CD4-positive, alpha-beta T cell treated with Interleukin-21 for 1 hour (primary cell): ENCODE data around the gene ZNF777.

Experiments
- DNase-seq: peaks from one replicate; pipeline ENCODE4 v3.0.0-alpha.2; 2020

ZNF777 gene

DNA sequence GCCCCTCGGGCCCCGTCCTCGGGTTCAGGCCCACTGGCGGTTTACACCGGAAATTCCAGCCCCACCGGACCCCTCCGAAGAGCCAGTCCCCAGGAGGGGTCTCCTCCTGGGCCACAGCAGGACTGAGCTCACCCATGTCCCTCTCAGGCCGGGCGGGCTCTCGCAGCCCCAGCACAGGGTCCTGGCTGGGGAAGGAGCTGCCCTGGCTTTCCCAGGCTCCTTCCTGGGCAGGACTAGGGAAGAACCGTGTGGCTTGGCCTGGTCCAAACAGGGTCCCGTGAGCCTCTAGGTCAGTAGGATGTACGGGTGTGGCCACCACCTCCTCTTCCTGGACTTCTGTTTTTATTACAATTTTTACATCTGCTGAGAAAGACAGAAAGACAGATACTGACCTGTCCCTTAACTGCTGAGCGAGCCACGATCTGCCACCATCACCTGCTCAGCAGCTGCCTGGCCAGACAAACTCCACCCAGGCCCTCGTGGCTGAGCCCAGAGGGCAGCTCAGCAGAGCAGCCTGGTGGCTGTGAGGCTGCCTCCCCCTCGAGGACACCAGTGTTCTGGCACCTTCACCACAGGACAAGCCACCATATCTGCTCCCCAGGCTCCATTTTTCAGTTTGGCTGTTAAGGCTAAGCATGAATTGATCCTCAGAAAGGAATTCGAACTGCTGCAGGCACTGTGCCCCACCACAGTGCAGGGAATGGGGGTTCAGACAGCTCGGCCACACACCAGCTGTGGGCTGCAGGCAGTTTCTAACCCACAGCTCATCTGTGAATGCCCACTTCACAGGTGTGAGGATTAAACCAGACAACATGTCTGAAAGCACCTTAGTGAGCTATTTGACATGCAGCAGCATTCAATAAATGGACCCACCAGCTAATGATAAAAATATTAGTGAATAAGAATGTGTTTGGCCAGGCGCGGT, 14.5 kb upstream of the ZNF777 start:
- no peak for DNase-seq

DNA sequence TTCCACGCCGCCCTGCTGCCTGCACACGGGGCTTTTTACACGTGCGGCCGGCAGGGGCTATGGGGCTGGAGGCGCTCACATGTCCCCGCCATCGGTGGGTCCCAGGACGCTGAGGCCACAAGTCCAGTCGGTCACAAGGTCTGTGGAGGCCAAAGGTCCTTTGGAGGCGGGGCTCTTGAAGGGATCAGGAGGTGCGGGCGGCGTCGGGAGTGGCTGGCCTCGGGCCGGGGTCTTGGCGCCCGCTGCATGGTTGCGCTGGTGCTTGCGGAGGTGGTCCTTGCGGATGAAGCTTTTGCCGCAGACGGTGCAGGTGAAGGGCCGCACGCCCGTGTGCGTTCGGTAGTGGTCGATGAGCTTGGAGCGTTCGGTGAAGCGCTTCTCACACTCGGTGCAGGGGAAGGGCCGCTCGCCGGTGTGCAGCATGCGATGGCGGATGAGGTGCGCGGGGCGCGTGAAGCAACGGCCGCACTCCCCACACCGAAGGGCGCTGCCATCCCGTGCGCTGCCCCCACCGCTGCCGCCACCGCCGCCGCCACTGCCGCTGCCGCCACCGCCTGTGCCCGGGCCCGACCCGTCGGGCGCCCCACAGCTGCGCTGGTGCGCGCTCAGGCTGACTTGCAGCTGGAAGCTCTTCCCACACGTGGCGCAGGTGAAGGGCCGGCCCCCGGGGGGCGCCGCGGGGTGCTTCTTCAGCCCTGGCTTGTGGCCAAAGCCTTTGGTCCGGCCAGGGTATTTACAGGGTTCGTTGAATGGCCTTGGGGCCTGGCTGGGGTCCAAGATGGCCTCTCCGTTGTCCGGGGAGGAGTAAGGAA, 13.7 kb upstream of the ZNF777 start:
- no peak for DNase-seq

- no peak for DNase-seq
These were observed 12.4 kb upstream of the ZNF777 start for GRCh38 chr7:149473251-149473650.

DNA sequence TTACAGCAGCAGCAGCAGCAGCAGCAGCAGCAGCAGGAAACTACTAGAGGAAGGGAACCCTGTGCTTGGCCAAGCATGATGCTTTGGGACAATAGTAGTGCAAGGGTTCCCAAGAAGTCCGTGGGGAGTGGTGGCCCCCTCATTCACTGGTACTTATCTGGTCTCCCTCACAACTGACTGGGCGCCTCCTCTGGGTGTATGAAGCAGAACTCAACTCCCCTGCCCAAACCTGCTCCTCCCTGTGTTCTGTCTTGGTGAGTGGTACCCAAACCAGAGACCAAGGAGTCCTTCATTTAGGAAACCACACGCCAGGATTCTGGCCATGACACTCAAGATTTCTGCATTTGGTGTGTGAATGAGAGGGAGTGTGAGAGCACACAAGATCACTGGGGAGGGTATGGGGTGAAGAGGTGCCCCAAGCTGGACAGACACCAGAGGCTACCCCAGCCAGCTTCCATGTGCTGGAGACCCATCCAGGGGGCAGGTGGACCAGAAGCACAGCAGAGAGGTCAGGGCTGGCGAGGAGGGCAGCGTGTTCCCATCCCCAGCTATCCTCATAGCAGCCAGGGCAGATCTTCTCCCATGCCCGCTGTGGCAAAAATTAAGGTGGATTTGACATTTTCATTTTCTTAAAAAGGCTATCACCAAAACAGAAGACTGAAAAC, 10.6 kb upstream of the ZNF777 start:
- no peak for DNase-seq

DNA sequence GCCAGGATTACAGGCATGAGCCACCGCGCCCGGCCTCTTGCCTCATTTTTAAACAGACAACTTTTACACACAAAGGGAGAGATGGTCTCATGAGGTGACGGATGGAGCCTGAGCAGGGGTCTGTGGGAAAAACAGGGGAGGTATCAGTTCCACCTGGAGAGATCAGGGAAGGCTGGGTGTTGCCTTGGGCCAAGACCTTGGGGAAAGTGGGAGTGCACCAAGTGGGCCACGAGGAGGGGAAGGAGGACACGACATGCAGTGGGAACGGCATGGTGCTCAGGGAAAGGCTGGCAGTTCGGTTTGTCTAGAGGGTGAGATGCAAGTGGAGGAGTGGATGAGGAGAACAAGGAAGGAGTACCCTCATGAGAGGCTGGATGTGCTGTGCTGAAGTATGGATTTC, 8.9 kb upstream of the ZNF777 start:
- no peak for DNase-seq

GRCh38 chr7:149468208-149468607, 7.3 kb upstream of the ZNF777 start:
- no peak for DNase-seq

DNA sequence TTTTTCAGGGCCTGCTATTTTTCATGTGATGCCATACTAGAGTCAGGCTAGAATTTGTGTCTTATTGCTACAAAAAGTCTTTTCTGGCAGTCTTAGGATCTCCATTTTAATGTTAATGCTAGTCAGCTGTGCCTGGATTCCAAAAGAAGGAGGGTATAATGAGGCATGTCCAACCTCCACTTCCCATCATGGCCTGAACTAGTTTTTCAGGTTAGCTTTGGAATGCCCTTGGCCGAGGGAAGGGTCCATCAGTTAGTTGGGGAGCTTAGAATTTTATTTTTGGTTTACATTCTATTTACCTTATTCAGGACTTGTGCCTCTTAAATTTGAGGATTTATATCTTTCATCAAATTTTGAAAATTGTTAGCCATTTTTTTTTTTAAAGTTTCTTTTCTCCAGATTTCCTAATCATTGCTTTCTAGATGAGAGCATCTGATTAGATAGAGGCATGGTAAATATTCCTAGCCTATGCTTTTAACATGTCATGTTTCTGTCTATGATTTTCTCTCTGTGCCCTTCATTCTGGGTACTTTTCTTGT, 6.5 kb upstream of the ZNF777 start:
- DNase-seq: no peak

- DNase-seq: no peak
These were observed 5.5 kb upstream of the ZNF777 start for GRCh38 chr7:149466364-149466763.

DNA sequence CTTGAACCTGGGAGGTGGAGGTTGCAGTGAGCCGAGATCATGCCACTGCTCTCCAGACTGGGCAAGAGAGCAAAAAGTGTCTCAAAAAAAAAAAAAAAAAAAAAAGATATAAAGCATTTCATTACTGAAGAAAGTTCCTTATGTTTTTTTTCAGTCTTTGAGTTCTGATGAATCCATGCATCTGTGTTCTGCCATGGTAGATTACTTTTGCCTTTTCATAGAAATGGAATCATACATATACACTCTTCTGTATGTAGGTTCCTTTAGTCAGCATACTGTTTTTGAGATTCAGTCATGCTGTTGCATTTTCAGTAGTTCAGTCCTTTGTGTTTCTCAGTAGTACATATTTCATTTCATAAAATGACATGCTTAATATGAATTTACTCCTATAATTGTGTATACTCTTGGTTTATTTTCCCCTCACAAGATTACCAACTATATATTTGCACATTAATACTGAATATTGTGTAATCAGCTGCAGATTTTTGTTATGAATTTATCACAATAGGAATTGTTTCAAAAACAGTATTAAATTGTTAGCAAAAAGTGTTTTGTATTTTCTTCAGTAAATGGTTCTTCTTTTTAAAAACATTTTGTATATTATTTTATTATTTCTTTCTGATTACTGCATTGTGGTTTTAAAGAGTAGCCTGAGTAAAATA, 2.8 kb upstream of the ZNF777 start:
- DNase-seq: no peak

- DNase-seq: no peak
These were observed 1.2 kb upstream of the ZNF777 start for GRCh38 chr7:149462101-149462520.

- no peak for DNase-seq
These were observed 1.1 kb downstream of the ZNF777 start for GRCh38 chr7:149459540-149460452.

GRCh38 chr7:149459201-149459539, 1.7 kb downstream of the ZNF777 start:
- no peak for DNase-seq

DNA sequence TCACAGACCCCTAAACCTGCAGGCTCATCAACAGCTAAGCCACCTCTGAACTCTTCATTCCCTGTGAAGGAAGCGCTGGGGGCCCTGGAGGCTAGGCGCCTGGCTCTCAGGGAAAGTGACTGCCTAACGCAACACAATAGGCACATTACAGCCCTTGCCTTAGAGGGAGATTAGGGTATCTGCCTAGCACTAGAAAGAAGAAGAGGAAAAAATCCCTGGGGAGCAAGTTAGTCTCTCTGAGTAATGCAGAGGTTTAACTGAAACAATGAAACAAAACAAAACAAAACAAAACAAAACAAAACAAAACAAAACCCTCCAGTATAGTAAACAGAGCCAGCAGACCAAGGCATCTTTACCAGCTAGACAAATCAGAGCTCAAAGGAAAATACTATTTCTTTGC, 2.6 kb downstream of the ZNF777 start:
- no peak for DNase-seq

- DNase-seq: no peak
These were observed 3.1 kb downstream of the ZNF777 start for GRCh38 chr7:149457766-149458165.

DNA sequence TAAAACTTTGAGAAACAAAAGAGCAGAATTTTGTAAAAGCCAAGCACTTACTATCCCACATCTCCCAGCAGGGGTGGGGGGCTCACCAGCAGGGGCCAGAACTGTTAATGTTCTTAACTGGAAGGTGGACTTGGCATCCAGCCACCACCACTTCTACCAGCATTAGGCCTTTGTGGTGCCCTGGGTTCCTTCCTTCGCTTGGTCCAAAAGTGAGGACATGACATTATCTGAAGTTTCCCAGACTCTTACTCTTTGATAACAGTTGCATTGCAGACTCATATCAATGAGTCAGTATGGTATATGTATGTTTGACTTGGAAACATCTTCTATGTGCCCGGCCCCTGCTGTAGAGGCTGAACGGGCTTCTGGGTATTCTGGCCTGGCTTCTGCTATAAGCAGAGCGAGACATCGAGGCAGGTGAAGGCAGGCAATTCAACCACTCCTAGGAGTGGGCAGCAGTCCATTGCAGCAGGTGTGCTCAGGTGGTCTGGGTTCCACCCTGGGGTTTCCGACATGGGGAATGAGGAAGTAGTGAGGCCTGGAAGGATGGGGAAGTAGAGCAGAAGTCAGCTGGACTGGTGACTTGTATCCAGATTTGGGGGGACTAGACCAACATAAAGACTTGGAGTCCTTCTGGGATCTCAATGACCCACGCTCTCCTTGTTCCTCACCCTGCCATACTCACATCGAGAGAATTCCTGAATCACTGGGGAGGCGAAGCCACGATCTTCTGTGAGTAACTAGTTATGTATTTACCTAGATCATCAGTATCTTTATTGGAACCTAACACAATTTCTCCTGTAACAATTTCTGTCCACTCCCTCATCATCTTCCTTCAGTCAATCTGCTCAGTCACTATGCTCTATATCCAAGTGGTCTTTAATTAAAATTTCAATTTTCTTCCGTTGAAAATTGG, 4.1 kb downstream of the ZNF777 start:
- no peak for DNase-seq

GRCh38 chr7:149455175-149455950, 5.5 kb downstream of the ZNF777 start:
- no peak for DNase-seq

GRCh38 chr7:149454750-149455149, 6.1 kb downstream of the ZNF777 start:
- no peak for DNase-seq

GRCh38 chr7:149454006-149454405, 6.9 kb downstream of the ZNF777 start:
- no peak for DNase-seq

GRCh38 chr7:149450821-149451220, 10.0 kb downstream of the ZNF777 start:
- DNase-seq: no peak

GRCh38 chr7:149449897-149450296, 11.0 kb downstream of the ZNF777 start:
- DNase-seq: no peak
